HG03108 (cell line): ENCODE results near the gene PPFIA2.

Source experiments
- ATAC-seq: cut with Tn5 transposase; IDR thresholded peaks from one replicate; pipeline ENCODE4 v1.9.1; 2021; ENCODE audit warnings: moderate library complexity; ENCODE audit not compliant: unreplicated experiment

The PPFIA2 gene

GRCh38 chr12:81564237-81564636 is 194.9 kb downstream of the PPFIA2 start:
- no peak for ATAC-seq

GRCh38 chr12:81558031-81558430 is 201.1 kb downstream of the PPFIA2 start:
- no peak for ATAC-seq

GRCh38 chr12:81546811-81547210 is 212.3 kb downstream of the PPFIA2 start:
- no peak for ATAC-seq

- ATAC-seq: no peak
These were observed 215.5 kb downstream of the PPFIA2 start for GRCh38 chr12:81543621-81544139.

- ATAC-seq: no peak
These were observed 216.8 kb downstream of the PPFIA2 start for GRCh38 chr12:81542065-81543010.

GRCh38 chr12:81541121-81541520 is 218.0 kb downstream of the PPFIA2 start:
- no peak for ATAC-seq

- ATAC-seq: no peak
These were observed 219.9 kb downstream of the PPFIA2 start for GRCh38 chr12:81539279-81539678.

- ATAC-seq: no peak
These were observed 226.1 kb downstream of the PPFIA2 start for GRCh38 chr12:81533054-81533453.

GRCh38 chr12:81530352-81530751 is 228.8 kb downstream of the PPFIA2 start:
- ATAC-seq: no peak

GRCh38 chr12:81520064-81520945 is 238.8 kb downstream of the PPFIA2 start:
- ATAC-seq: no peak

GRCh38 chr12:81518638-81519037 is 240.5 kb downstream of the PPFIA2 start:
- ATAC-seq: no peak

- no peak for ATAC-seq
These were observed 241.9 kb downstream of the PPFIA2 start for GRCh38 chr12:81517296-81517695.

- no peak for ATAC-seq
These were observed 256.0 kb downstream of the PPFIA2 start for GRCh38 chr12:81502912-81503695.

GRCh38 chr12:81500788-81501187 is 258.4 kb downstream of the PPFIA2 start:
- ATAC-seq: no peak

- ATAC-seq: no peak
These were observed 259.3 kb downstream of the PPFIA2 start for GRCh38 chr12:81499809-81500208.

- ATAC-seq: no peak
These were observed 266.9 kb downstream of the PPFIA2 start for GRCh38 chr12:81492131-81492720.

GRCh38 chr12:81472934-81473333 is 286.2 kb downstream of the PPFIA2 start:
- no peak for ATAC-seq

- ATAC-seq: no peak
These were observed 288.2 kb downstream of the PPFIA2 start for GRCh38 chr12:81470923-81471322.

GRCh38 chr12:81468206-81468605 is 290.9 kb downstream of the PPFIA2 start:
- no peak for ATAC-seq

GRCh38 chr12:81465876-81466275 is 293.3 kb downstream of the PPFIA2 start:
- no peak for ATAC-seq
